Astrocyte (in vitro differentiated cells and primary cell): ENCODE results near the gene OLFM2. TPM values are rescaled to one million over a fixed set of nuclear protein-coding genes. Genes with fewer than 3 reads are reported as not detected.

Source experiments
- DNase-seq: peaks from one replicate; pipeline ENCODE4 v3.0.0-alpha.2; 2010; ENCODE audit warnings: low read depth
- FAIRE-seq: peaks from 2 replicates; lab custom pipeline; 2011; peaks lifted over from hg19 to GRCh38; lab: Jason Lieb, UNC
- H2AFZ ChIP-seq: 2 replicates; pipeline ENCODE4 v1.6.0; 2012; ENCODE audit warnings: low read depth, low read length, inconsistent platforms
- H3K27ac ChIP-seq: 2 replicates; pipeline ENCODE4 v1.5.1; 2011; ENCODE audit warnings: low read depth, low read length, inconsistent platforms
- H3K27me3 ChIP-seq: 2 replicates; pipeline ENCODE4 v1.6.0; 2011; ENCODE audit warnings: low read length, inconsistent platforms; ENCODE audit not compliant: insufficient read depth
- H3K36me3 ChIP-seq: 2 replicates; pipeline ENCODE4 v1.5.1; 2011; ENCODE audit warnings: low read length, inconsistent platforms; ENCODE audit not compliant: insufficient read depth
- H3K4me1 ChIP-seq: 2 replicates; pipeline ENCODE4 v1.5.1; 2011; ENCODE audit warnings: low read length, inconsistent platforms; ENCODE audit not compliant: insufficient read depth
- H3K4me2 ChIP-seq: 2 replicates; pipeline ENCODE4 v1.6.0; 2012; ENCODE audit warnings: low read length, inconsistent platforms
- H3K4me3 ChIP-seq: 2 replicates; pipeline ENCODE4 v1.5.1; 2011; ENCODE audit warnings: low read depth, mild to moderate bottlenecking, low read length, inconsistent platforms; ENCODE audit not compliant: insufficient read depth
- H3K79me2 ChIP-seq: 2 replicates; pipeline ENCODE4 v1.6.0; 2012; ENCODE audit warnings: mild to moderate bottlenecking, low read length, inconsistent platforms; ENCODE audit not compliant: insufficient read depth
- H3K9ac ChIP-seq: 2 replicates; pipeline ENCODE4 v1.6.0; 2012; ENCODE audit warnings: mild to moderate bottlenecking, low read length, inconsistent platforms
- H3K9me3 ChIP-seq: 2 replicates; pipeline ENCODE4 v1.5.1; 2012; ENCODE audit warnings: low read depth, mild to moderate bottlenecking, low read length, inconsistent platforms; ENCODE audit not compliant: insufficient read depth
- H4K20me1 ChIP-seq: 2 replicates; pipeline ENCODE4 v1.6.0; 2012; ENCODE audit warnings: low read length, inconsistent platforms; ENCODE audit not compliant: insufficient read depth
- H3K27ac Mint-ChIP-seq: one replicate; pipeline ENCODE4 v1.8.0; 2021; ENCODE audit warnings: mild to moderate bottlenecking, mixed read lengths; ENCODE audit not compliant: unreplicated experiment
- H3K27me3 Mint-ChIP-seq: one replicate; pipeline ENCODE4 v1.8.0; 2021; ENCODE audit warnings: low read depth, mixed read lengths; ENCODE audit not compliant: unreplicated experiment
- H3K36me3 Mint-ChIP-seq: one replicate; pipeline ENCODE4 v1.8.0; 2021; ENCODE audit warnings: low read depth, mixed read lengths; ENCODE audit not compliant: unreplicated experiment
- H3K4me1 Mint-ChIP-seq: one replicate; pipeline ENCODE4 v1.8.0; 2021; ENCODE audit warnings: low read depth, mixed read lengths; ENCODE audit not compliant: unreplicated experiment
- H3K4me3 Mint-ChIP-seq: one replicate; pipeline ENCODE4 v1.8.0; 2021; ENCODE audit warnings: mild to moderate bottlenecking, moderate library complexity, mixed read lengths; ENCODE audit not compliant: unreplicated experiment
- H3K9me3 Mint-ChIP-seq: one replicate; pipeline ENCODE4 v1.8.0; 2021; ENCODE audit warnings: mild to moderate bottlenecking, mixed read lengths; ENCODE audit not compliant: unreplicated experiment
- EZH2 ChIP-seq: IDR thresholded peaks from 2 replicates; pipeline ENCODE4 v1.6.1; 2012; ENCODE audit warnings: mild to moderate bottlenecking, low read length, inconsistent platforms; ENCODE audit not compliant: insufficient read depth
- total RNA-seq: library from RNA; stranded (reverse); gene quantifications from 2 replicates; pipeline ENCODE4 v1.2.1, GENCODE V29; 2021
- TF ChIP-seq, protein P1 (sequence below): IDR thresholded peaks from 2 replicates; pipeline ENCODE4 v1.5.1; 2011; ENCODE audit warnings: low read depth, mild to moderate bottlenecking, inconsistent platforms, low read length, moderate library complexity; ENCODE audit not compliant: insufficient read depth

The OLFM2 gene
- total RNA-seq, 1 donor from 2014 or later, result 71.3 TPM

DNA sequence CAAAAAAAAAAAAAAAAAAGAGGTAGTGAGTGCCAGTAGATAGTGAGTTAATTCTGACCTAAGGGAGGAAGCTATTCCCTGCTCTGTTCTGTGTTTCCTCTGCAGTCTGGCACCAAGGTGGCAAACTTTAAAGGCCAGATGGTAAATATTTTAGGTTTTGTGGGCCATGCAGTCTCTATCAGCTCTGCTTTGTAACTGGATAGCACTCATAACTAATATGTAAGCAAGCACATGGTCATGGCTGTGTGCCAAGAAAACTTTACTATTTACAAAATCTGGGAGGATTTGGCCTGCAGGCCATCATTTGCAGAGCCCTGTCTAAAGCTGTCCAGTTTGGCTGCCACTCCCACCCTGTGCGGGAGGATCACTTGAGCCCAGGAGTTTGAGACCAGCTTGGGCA is 96.9 kb downstream of the OLFM2 start:
- Histone ChIP-seq H2AFZ (no peak overlapping the region), H3K27ac (no peak overlapping the region), H3K4me3 (no peak overlapping the region), H3K36me3 (peaks cover 21% of the 10 kb centered on the region), H3K79me2 (peaks cover 31% of the 10 kb centered on the region), H3K4me1 (peaks cover 10% of the 10 kb centered on the region), H3K4me2 (no peak overlapping the region), H4K20me1 (peaks cover 47% of the 10 kb centered on the region), H3K9ac (no peak overlapping the region), H3K27me3 (no peaks in the 10 kb centered on the region), H3K9me3 (no peaks in the 10 kb centered on the region)
- Mint-ChIP-seq H3K4me3 (no peak overlapping the region), H3K27ac (no peak overlapping the region), H3K4me1 (no peaks in the 10 kb centered on the region), H3K36me3 (peaks cover 21% of the 10 kb centered on the region), H3K27me3 (no peaks in the 10 kb centered on the region), H3K9me3 (no peaks in the 10 kb centered on the region)
- no peak for DNase-seq
- no peak for FAIRE-seq
- no peak for TF ChIP-seq EZH2
- TF ChIP-seq, protein P1, sequence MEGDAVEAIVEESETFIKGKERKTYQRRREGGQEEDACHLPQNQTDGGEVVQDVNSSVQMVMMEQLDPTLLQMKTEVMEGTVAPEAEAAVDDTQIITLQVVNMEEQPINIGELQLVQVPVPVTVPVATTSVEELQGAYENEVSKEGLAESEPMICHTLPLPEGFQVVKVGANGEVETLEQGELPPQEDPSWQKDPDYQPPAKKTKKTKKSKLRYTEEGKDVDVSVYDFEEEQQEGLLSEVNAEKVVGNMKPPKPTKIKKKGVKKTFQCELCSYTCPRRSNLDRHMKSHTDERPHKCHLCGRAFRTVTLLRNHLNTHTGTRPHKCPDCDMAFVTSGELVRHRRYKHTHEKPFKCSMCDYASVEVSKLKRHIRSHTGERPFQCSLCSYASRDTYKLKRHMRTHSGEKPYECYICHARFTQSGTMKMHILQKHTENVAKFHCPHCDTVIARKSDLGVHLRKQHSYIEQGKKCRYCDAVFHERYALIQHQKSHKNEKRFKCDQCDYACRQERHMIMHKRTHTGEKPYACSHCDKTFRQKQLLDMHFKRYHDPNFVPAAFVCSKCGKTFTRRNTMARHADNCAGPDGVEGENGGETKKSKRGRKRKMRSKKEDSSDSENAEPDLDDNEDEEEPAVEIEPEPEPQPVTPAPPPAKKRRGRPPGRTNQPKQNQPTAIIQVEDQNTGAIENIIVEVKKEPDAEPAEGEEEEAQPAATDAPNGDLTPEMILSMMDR, result no peak

GRCh38 chr19:9838324-9838723 is 98.0 kb downstream of the OLFM2 start:
- Histone ChIP-seq H3K9me3 (no peaks in the 10 kb centered on the region), H3K27ac (no peak overlapping the region), H3K9ac (no peak overlapping the region), H3K27me3 (no peaks in the 10 kb centered on the region), H3K4me1 (peaks cover 10% of the 10 kb centered on the region), H3K36me3 (peaks cover 14% of the 10 kb centered on the region), H2AFZ (no peak overlapping the region), H3K79me2 (peaks cover 31% of the 10 kb centered on the region), H3K4me2 (no peak overlapping the region), H4K20me1 (peaks cover 43% of the 10 kb centered on the region), H3K4me3 (no peak overlapping the region)
- FAIRE-seq (no peak), DNase-seq (no peak)
- Mint-ChIP-seq H3K27me3 (no peaks in the 10 kb centered on the region), H3K27ac (no peak overlapping the region), H3K4me3 (peak overlapping the region; percentile 74), H3K9me3 (no peaks in the 10 kb centered on the region), H3K4me1 (no peaks in the 10 kb centered on the region), H3K36me3 (peaks cover 20% of the 10 kb centered on the region)
- TF ChIP-seq EZH2, result no peak
- TF ChIP-seq, protein P1, result no peak

GRCh38 chr19:9836021-9836420 is 100.3 kb downstream of the OLFM2 start:
- Histone ChIP-seq H3K4me1 (peaks cover 10% of the 10 kb centered on the region), H2AFZ (peak overlapping the region; percentile 70), H3K27me3 (no peaks in the 10 kb centered on the region), H4K20me1 (peaks cover 36% of the 10 kb centered on the region), H3K4me3 (peak overlapping the region; percentile 71), H3K9ac (peak overlapping the region; percentile 84), H3K27ac (no peak overlapping the region), H3K79me2 (peaks cover 40% of the 10 kb centered on the region), H3K4me2 (peak overlapping the region; percentile 95), H3K36me3 (peaks cover 5% of the 10 kb centered on the region), H3K9me3 (no peaks in the 10 kb centered on the region)
- Mint-ChIP-seq H3K9me3 (no peaks in the 10 kb centered on the region), H3K4me3 (peak overlapping the region; percentile 93), H3K27ac (peak overlapping the region; percentile 90), H3K36me3 (peaks cover 7% of the 10 kb centered on the region), H3K27me3 (no peaks in the 10 kb centered on the region), H3K4me1 (no peaks in the 10 kb centered on the region)
- no peak for FAIRE-seq
- TF ChIP-seq EZH2, result no peak
- no peak for DNase-seq
